ENCODE measurements around the gene NEXMIF. TPM values are rescaled to one million over a fixed set of nuclear protein-coding genes. Genes with fewer than 3 reads are reported as not detected.
A peak's percentile ranks its signal among the peaks of the same experiment; 100 is the strongest.

The NEXMIF gene
- total RNA-seq, 1 donor from 2014 or later, result 2.8 TPM

DNA sequence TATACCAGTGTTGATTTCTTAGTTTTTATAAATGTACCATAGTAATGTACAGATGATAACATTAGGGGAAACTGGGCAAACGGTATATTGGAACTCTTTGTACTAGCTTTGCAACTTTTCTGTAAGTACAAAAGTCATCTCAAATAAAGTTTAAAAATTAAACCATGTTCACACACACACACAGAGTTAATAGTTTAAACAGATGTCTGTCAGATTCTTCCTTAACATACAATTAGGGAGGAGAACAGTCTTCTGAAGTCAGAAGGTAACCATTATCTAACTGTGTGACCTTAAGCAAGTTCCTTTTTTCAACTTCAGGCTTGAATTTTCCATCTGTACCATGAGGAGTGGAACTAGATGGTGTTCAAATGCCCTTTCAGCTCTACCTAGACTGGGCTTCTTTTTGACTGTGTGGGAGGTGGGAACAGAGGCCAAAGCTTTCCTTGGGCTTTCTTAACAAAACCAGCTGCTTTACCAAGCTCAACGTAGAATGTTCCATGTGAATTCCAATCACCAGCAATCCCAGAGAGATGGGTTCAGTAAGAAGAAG is 127.8 kb downstream of the NEXMIF start:
- peaks cover 4% of the 10 kb centered on the region for H3K9me3 Mint-ChIP-seq

DNA sequence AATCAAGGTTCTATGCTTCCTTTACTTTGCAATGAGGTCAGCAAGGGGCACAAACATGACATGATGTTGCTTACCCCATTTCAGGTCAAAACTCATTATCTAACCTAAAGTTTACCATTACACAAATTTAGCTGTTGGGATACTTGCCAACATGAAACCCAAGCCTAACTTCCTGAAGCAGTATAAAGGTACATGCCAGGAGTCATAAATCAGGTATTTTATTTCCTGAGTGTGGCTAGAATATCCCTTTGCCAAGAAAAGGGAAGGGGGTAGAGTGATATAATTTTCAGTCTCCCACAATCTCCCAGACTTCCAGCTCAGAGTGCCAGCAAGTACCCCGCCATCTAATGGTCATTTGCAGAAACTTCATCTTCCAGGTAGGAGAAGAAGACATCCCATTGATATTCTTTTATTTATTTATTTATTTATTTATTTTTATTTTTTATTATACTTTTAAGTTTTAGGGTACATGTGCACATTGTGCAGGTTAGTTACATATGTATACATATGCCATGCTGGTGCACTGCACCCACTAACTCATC is 136.6 kb downstream of the NEXMIF start:
- no peaks in the 10 kb centered on the region for H3K36me3 ChIP-seq
- no peak overlapping the region for H2AFZ ChIP-seq (replicated peaks)
- no peak overlapping the region for H3K27ac ChIP-seq
- Mint-ChIP-seq H3K27me3 (ENCODE audit: insufficient read depth, low read depth) (no peaks in the 10 kb centered on the region), H3K9me3 (no peaks in the 10 kb centered on the region), H3K4me3 (no peak overlapping the region), H3K27ac (no peak overlapping the region), H3K36me3 (no peaks in the 10 kb centered on the region), H3K4me1 (no peaks in the 10 kb centered on the region)
- H3K27me3 ChIP-seq, result no peaks in the 10 kb centered on the region
- H3K9me3 ChIP-seq (ENCODE audit: low read depth), result no peaks in the 10 kb centered on the region
- no peaks in the 10 kb centered on the region for H4K20me1 ChIP-seq (ENCODE audit: low read depth)
- TF ChIP-seq EZH2 (IDR thresholded peaks at IDR 0.05) (no peak), CTCF (IDR thresholded peaks at IDR 0.05) (peak; percentile 40)
- H3K4me1 ChIP-seq, result no peaks in the 10 kb centered on the region
- no peak for DNase-seq (ENCODE audit: low spot score)
- no peaks in the 10 kb centered on the region for H3F3A ChIP-seq (ENCODE audit: low read depth)
- no peaks in the 10 kb centered on the region for H3K79me2 ChIP-seq (ENCODE audit: low read depth)
- H3K4me3 ChIP-seq, result no peak overlapping the region
- no peak overlapping the region for H3K9ac ChIP-seq
- H3K4me2 ChIP-seq, result no peak overlapping the region

More for the DNA sequence above, 127.8 kb downstream of the NEXMIF start:
- Histone ChIP-seq H3F3A (ENCODE audit: low read depth) (no peaks in the 10 kb centered on the region), H2AFZ (replicated peaks) (no peak overlapping the region), H3K4me1 (no peaks in the 10 kb centered on the region), H3K27me3 (no peaks in the 10 kb centered on the region), H4K20me1 (ENCODE audit: low read depth) (no peaks in the 10 kb centered on the region), H3K4me2 (no peak overlapping the region), H3K79me2 (ENCODE audit: low read depth) (no peaks in the 10 kb centered on the region), H3K9me3 (ENCODE audit: low read depth) (no peaks in the 10 kb centered on the region), H3K36me3 (no peaks in the 10 kb centered on the region), H3K9ac (no peak overlapping the region), H3K4me3 (no peak overlapping the region), H3K27ac (no peak overlapping the region)
- H3K36me3 Mint-ChIP-seq, result peaks cover 3% of the 10 kb centered on the region
- H3K27me3 Mint-ChIP-seq (ENCODE audit: insufficient read depth, low read depth), result no peaks in the 10 kb centered on the region
- H3K4me3 Mint-ChIP-seq, result no peak overlapping the region
- no peak for TF ChIP-seq EZH2 (IDR thresholded peaks at IDR 0.05)
- no peak for TF ChIP-seq EZH2phosphoT487 (IDR thresholded peaks at IDR 0.05)
- no peak for TF ChIP-seq CTCF (IDR thresholded peaks at IDR 0.05)
- H3K4me1 Mint-ChIP-seq, result no peaks in the 10 kb centered on the region
- DNase-seq (ENCODE audit: low spot score), result no peak
- no peak overlapping the region for H3K27ac Mint-ChIP-seq

DNA sequence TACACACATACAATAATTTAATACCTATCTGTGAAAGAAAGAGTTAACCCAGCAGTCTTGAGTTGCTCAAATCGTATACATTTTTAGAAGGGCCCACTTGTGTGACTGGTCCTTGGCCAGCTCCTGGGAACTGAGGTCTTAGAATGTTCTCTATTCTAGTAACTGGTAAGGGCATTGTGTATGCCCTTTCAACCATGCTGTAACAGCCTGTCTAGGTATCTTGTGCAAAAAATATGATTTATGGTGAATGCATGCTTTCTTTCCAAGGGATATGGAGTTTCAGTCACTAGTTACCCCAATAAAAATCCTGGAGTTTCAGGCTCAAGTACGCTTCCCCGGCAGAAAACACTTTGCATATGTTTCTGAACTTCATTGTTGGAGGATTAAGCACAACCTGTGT is 140.6 kb downstream of the NEXMIF start:
- no peaks in the 10 kb centered on the region for H3F3A ChIP-seq (ENCODE audit: low read depth)
- H3K27ac ChIP-seq, result no peak overlapping the region
- H3K36me3 Mint-ChIP-seq, result no peaks in the 10 kb centered on the region
- H3K27me3 ChIP-seq, result no peaks in the 10 kb centered on the region
- no peaks in the 10 kb centered on the region for H3K79me2 ChIP-seq (ENCODE audit: low read depth)
- H3K27ac Mint-ChIP-seq, result no peak overlapping the region
- H4K20me1 ChIP-seq (ENCODE audit: low read depth), result no peaks in the 10 kb centered on the region
- TF ChIP-seq EZH2 (IDR thresholded peaks at IDR 0.05) (no peak), CTCF (IDR thresholded peaks at IDR 0.05) (no peak), EZH2phosphoT487 (IDR thresholded peaks at IDR 0.05) (no peak)
- no peak overlapping the region for H3K4me3 Mint-ChIP-seq
- no peaks in the 10 kb centered on the region for H3K36me3 ChIP-seq
- no peaks in the 10 kb centered on the region for H3K9me3 ChIP-seq (ENCODE audit: low read depth)
- no peaks in the 10 kb centered on the region for H3K27me3 Mint-ChIP-seq (ENCODE audit: insufficient read depth, low read depth)
- no peaks in the 10 kb centered on the region for H3K4me1 ChIP-seq
- no peak overlapping the region for H3K9ac ChIP-seq
- H3K4me1 Mint-ChIP-seq, result peaks cover under 1% of the 10 kb centered on the region
- no peaks in the 10 kb centered on the region for H3K9me3 Mint-ChIP-seq
- DNase-seq (ENCODE audit: low spot score), result no peak
- H3K4me3 ChIP-seq, result no peak overlapping the region
- H3K4me2 ChIP-seq, result no peak overlapping the region
- no peak overlapping the region for H2AFZ ChIP-seq (replicated peaks)

Data from neural progenitor cell (in vitro differentiated cells).